OCI-LY7 (cell line): ENCODE measurements around the gene MOB3B.

Experiments used
- CTCF ChIP-seq: fragments of 200-600 bp; sonication (generic); conservative IDR thresholded peaks from 2 replicates; pipeline ENCODE4 v1.5.1; 2014; ENCODE audit warnings: mild to moderate bottlenecking, antibody characterized with exemption, low read length, moderate library complexity, mixed read lengths
- EZH2phosphoT487 ChIP-seq: fragments of 200-600 bp; sonication (generic); IDR thresholded peaks from 2 replicates; pipeline ENCODE4 v1.6.1; 2018; ENCODE audit warnings: low read depth, borderline replicate concordance, mild to moderate bottlenecking, mixed run types, antibody characterized with exemption, low read length, moderate library complexity, mixed read lengths

- TF ChIP-seq CTCF (no peak), EZH2phosphoT487 (no peak)
Measured at GRCh38 chr9:27297050-27297449, 232.6 kb downstream of the MOB3B start, which contains the start of gene EQTN.
